DND-41 (cell line): ENCODE results near the gene MORN4.

Source experiments
- ATAC-seq: fragments of 200-7000 bp; cut with Tn5 transposase; 3 replicates; pipeline ENCODE4 v1.9.1; 2021; ENCODE audit warnings: low read depth; ENCODE audit not compliant: insufficient read depth
- DNase-seq: peaks from one replicate; pipeline ENCODE4 v3.0.0-alpha.2; 2020
- H2AFZ ChIP-seq: 2 replicates; pipeline ENCODE4 v1.6.0; 2012; ENCODE audit warnings: low read depth, low read length
- H3K27ac ChIP-seq: 2 replicates; pipeline ENCODE4 v1.5.1; 2012; ENCODE audit warnings: low read length, inconsistent platforms
- H3K27me3 ChIP-seq: fragments of 200-600 bp; sonication (generic); 2 replicates; pipeline ENCODE4 v1.6.0; 2012; ENCODE audit warnings: low read length, mild to moderate bottlenecking, inconsistent platforms; ENCODE audit not compliant: insufficient read depth, poor library complexity
- H3K36me3 ChIP-seq: 2 replicates; pipeline ENCODE4 v1.5.1; 2012; ENCODE audit warnings: low read length, inconsistent platforms; ENCODE audit not compliant: insufficient read depth
- H3K4me1 ChIP-seq: 2 replicates; pipeline ENCODE4 v1.5.1; 2012; ENCODE audit warnings: mild to moderate bottlenecking, low read length; ENCODE audit not compliant: insufficient read depth
- H3K4me2 ChIP-seq: 2 replicates; pipeline ENCODE4 v1.6.0; 2012; ENCODE audit warnings: mild to moderate bottlenecking, moderate library complexity, low read length, inconsistent platforms; ENCODE audit not compliant: insufficient read depth
- H3K4me3 ChIP-seq, 2 experiments: fragments of 200-600 bp in 1 of 2; shearing (Covaris generic) in 1 of 2; 2 replicates each; pipeline ENCODE4 v1.5.1; 2012 to 2016; ENCODE audit warnings: inconsistent platforms in 2 of 2, low read length in 2 of 2, mild to moderate bottlenecking in 2 of 2, low read depth in 1 of 2, moderate library complexity in 1 of 2
- H3K79me2 ChIP-seq: 2 replicates; pipeline ENCODE4 v1.6.0; 2012; ENCODE audit warnings: low read length, inconsistent platforms; ENCODE audit not compliant: insufficient read depth
- H3K9ac ChIP-seq: 2 replicates; pipeline ENCODE4 v1.6.0; 2012; ENCODE audit warnings: low read depth, mild to moderate bottlenecking, inconsistent platforms, low read length, moderate library complexity
- H3K9me3 ChIP-seq: 2 replicates; pipeline ENCODE4 v1.5.1; 2012; ENCODE audit warnings: low read length, moderate library complexity, mild to moderate bottlenecking, inconsistent platforms; ENCODE audit not compliant: insufficient read depth, severe bottlenecking
- H4K20me1 ChIP-seq: 2 replicates; pipeline ENCODE4 v1.6.0; 2012; ENCODE audit warnings: low read length; ENCODE audit not compliant: insufficient read depth
- CTCF ChIP-seq: IDR thresholded peaks from 2 replicates; pipeline ENCODE4 v1.5.1; 2012; ENCODE audit warnings: borderline replicate concordance, low read length, moderate library complexity, mild to moderate bottlenecking; ENCODE audit not compliant: poor library complexity, severe bottlenecking; ENCODE audit errors: extremely low read depth
- EZH2 ChIP-seq: IDR thresholded peaks from 3 replicates; pipeline ENCODE4 v1.6.1; 2012; ENCODE audit warnings: borderline replicate concordance, low read depth, mild to moderate bottlenecking, moderate library complexity, low read length, inconsistent platforms; ENCODE audit not compliant: severe bottlenecking

MORN4 gene

GRCh38 chr10:97590748-97591495 is 42.4 kb downstream of the MORN4 start:
- H3K36me3 ChIP-seq: no peaks in the 10 kb centered on the region
- H4K20me1 ChIP-seq: no peaks in the 10 kb centered on the region; the same call in 1 of the 2 replicates
- DNase-seq: no peak
- no peak for ATAC-seq
- TF ChIP-seq CTCF (no peak), EZH2 (no peak)
- H3K4me2 ChIP-seq: no peak overlapping the region
- H3K9ac ChIP-seq: no peak overlapping the region
- H3K4me1 ChIP-seq: no peaks in the 10 kb centered on the region
- no peak overlapping the region for H3K4me3 ChIP-seq
- no peaks in the 10 kb centered on the region for H3K9me3 ChIP-seq
- H3K27me3 ChIP-seq: peaks cover 12% of the 10 kb centered on the region
- no peak overlapping the region for H3K27ac ChIP-seq
- H3K79me2 ChIP-seq: no peaks in the 10 kb centered on the region
- H2AFZ ChIP-seq: no peak overlapping the region

DNA sequence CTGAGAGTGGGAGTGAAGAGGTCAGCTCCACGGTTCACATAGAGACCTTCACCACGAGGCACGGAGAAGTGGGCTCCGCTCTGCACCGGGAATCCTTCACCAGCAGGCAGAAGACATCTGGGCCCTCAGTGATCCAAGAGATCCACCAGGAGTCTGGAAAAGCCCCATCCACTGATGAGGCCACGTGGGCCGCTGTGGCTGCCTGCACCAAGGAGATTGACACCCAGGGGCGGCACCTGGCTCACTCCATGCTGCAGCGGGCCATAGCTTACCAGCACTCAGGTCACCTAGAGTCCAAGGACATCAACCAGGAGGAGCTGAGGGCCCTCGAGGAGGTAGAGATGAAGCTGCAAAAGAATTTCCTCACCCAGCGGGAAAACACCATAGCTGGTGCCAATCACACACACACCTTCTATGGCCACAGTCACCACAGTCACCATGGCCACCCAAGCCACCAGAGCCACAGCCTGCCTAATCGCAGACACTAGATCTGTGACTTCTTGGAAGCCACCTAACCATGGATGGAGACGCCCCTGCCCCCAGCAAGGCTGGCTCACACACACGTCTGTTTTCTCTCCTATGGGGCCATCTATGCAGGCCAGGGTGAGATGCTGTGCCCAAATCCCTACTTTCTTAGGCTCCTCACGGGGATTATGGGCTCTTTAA is 43.1 kb downstream of the MORN4 start:
- Histone ChIP-seq H3K4me3 (no peak overlapping the region), H3K36me3 (no peaks in the 10 kb centered on the region), H3K9ac (no peak overlapping the region), H3K27ac (no peak overlapping the region), H2AFZ (no peak overlapping the region), H3K27me3 (peaks cover 12% of the 10 kb centered on the region), H3K9me3 (no peaks in the 10 kb centered on the region), H4K20me1 (no peaks in the 10 kb centered on the region; the same call in 1 of the 2 replicates), H3K4me2 (no peak overlapping the region), H3K4me1 (no peaks in the 10 kb centered on the region), H3K79me2 (no peaks in the 10 kb centered on the region)
- no peak for DNase-seq
- no peak for TF ChIP-seq CTCF
- no peak for ATAC-seq

GRCh38 chr10:97589479-97589878 is 43.8 kb downstream of the MORN4 start, which contains the start of gene C10orf62:
Gene C10orf62, plus strand, starts transcription at chr10:97589721. Its CDS starts 177 bp downstream, at chr10:97589898.
- Histone ChIP-seq H3K9me3 (no peaks in the 10 kb centered on the region), H3K4me3 (no peak within 1 kb of the TSS), H3K36me3 (no peaks in the 10 kb centered on the region), H3K9ac (no peak within 1 kb of the TSS), H4K20me1 (no peaks in the 10 kb centered on the region; the same call in 1 of the 2 replicates), H3K79me2 (no peaks in the 10 kb centered on the region), H2AFZ (no peak within 1 kb of the TSS), H3K27ac (no peak within 1 kb of the TSS), H3K4me2 (no peak within 1 kb of the TSS), H3K27me3 (peaks cover 12% of the 10 kb centered on the region), H3K4me1 (no peaks in the 10 kb centered on the region)
- DNase-seq (no peak), ATAC-seq (no peak)
- TF ChIP-seq EZH2: no peak

- no peak for ATAC-seq
- Histone ChIP-seq H3K27ac (no peak overlapping the region), H3K36me3 (no peaks in the 10 kb centered on the region), H3K9ac (no peak overlapping the region), H3K9me3 (no peaks in the 10 kb centered on the region), H4K20me1 (no peaks in the 10 kb centered on the region; the same call in 1 of the 2 replicates), H3K4me2 (no peak overlapping the region), H3K4me3 (no peak overlapping the region), H2AFZ (no peak overlapping the region; the same call in 1 of the 2 replicates), H3K79me2 (no peaks in the 10 kb centered on the region), H3K27me3 (peaks cover 12% of the 10 kb centered on the region), H3K4me1 (no peaks in the 10 kb centered on the region)
- DNase-seq: no peak
- no peak for TF ChIP-seq CTCF
- no peak for TF ChIP-seq EZH2
These were observed 46.1 kb downstream of the MORN4 start for GRCh38 chr10:97587183-97587582.
